DND-41 (cell line): ENCODE measurements around the gene TUFT1.

Experiments
- CTCF ChIP-seq: IDR thresholded peaks from 2 replicates; pipeline ENCODE4 v1.5.1; 2012; ENCODE audit warnings: borderline replicate concordance, low read length, moderate library complexity, mild to moderate bottlenecking; ENCODE audit not compliant: poor library complexity, severe bottlenecking; ENCODE audit errors: extremely low read depth
- EZH2 ChIP-seq: IDR thresholded peaks from 3 replicates; pipeline ENCODE4 v1.6.1; 2012; ENCODE audit warnings: borderline replicate concordance, low read depth, mild to moderate bottlenecking, moderate library complexity, low read length, inconsistent platforms; ENCODE audit not compliant: severe bottlenecking

GRCh38 chr1:151512801-151513625, 27.1 kb upstream of the TUFT1 start:
- no peak for TF ChIP-seq CTCF
- TF ChIP-seq EZH2 = no peak
